Measurements from ENCODE around the gene FHOD3.

DNA sequence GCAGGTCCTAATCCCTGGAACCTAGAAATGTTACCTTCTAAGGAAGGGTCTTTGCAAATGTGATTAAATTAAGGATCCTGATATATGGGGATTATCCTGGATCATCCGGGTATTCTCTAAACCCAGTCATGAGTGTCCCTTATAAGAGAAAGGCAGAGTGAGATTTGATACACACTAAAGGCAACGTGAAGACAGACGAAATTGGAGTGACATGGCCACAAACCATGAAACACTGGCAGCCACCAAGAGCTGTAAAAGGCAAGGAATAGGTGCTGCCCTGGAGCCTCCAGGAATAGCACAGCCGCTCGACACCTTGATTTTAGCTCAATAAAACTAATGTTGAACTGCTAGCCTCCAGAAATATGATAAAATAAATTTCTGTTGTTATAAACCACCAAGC lies 486.3 kb downstream of the FHOD3 start:
- TF ChIP-seq, protein P1, sequence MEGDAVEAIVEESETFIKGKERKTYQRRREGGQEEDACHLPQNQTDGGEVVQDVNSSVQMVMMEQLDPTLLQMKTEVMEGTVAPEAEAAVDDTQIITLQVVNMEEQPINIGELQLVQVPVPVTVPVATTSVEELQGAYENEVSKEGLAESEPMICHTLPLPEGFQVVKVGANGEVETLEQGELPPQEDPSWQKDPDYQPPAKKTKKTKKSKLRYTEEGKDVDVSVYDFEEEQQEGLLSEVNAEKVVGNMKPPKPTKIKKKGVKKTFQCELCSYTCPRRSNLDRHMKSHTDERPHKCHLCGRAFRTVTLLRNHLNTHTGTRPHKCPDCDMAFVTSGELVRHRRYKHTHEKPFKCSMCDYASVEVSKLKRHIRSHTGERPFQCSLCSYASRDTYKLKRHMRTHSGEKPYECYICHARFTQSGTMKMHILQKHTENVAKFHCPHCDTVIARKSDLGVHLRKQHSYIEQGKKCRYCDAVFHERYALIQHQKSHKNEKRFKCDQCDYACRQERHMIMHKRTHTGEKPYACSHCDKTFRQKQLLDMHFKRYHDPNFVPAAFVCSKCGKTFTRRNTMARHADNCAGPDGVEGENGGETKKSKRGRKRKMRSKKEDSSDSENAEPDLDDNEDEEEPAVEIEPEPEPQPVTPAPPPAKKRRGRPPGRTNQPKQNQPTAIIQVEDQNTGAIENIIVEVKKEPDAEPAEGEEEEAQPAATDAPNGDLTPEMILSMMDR (IDR thresholded peaks at IDR 0.05; ENCODE audit: low read length) = no peak
- TF ChIP-seq EZH2 (optimal IDR thresholded peaks at IDR 0.05; ENCODE audit: low read depth, low read length) = no peak

All from MM.1S (cell line).